Jurkat, Clone E6-1 (cell line): ENCODE measurements around the gene SRC.
"Not testable (repeated sequence)": the region's sequence is repeated elsewhere in the genome, so short reads cannot be mapped to it uniquely, and the experiment has no call there.

Experiments
- DNase-seq: peaks from one replicate; pipeline ENCODE4 v3.0.0-alpha.2; 2011; ENCODE audit warnings: low read depth, low spot score
- H3K4me3 ChIP-seq: 2 replicates; pipeline ENCODE4 v1.5.1; 2011; ENCODE audit warnings: mild to moderate bottlenecking, low read length, control low read depth, moderate library complexity

SRC gene

DNA sequence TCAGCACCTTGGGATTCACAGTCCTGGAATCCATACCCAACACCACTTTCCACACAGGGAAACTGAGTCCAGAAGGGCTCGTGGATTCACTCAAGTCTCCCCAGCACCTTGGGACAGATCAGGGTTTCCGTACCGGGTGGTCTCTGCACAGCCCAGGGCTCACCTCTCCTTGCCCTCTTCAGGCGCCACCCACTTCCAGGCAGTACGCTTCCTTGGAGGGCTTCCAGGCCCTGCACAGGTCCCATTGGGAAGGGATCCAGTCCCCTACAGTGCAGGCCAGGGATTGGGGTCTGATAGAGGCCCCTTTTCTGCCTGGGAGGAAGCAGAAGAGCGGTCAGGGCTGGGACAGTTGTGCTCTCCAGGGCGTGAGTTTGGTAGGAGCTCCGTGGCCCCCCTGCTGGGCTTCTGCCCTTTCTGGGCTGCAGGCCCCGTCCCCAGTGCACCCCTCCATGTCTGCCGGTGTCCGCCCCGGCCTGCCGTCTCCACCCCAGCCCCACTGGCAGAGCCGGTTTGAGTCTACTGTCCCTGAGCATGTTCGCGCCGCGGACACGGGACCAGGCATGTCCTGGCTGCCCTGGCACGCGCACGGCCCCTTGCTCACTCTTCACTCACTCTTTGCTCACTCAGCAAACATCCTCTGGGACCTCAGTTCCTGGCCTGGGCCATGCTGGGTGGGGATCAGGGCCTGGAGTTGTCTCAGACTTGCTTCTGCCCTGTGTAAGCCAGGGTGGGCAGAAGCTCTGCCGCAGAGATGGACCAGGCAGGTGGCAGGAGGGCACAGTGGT lies 12.6 kb downstream of the SRC start:
- no peak overlapping the region for H3K4me3 ChIP-seq
- no peak for DNase-seq

DNA sequence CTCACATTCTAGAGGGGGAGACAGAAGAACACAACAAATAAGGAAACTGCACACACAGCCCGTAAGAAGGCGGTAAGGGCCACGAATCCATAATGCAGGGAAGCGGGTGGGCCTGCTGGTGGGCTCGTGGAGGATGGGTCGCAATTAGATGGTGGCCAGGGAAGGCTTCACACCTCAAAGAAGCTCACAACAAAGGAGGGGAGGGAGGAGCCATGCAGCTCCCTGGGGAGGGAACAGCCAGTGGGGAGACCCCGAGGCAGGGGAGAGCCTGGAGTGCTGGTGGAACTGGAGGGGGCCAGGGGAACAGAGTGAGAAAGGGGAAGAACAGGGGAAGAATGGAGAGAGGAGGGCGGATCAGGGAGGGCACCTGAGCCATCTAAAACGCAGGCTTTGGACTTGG lies 13.4 kb downstream of the SRC start:
- no peak for DNase-seq

DNA sequence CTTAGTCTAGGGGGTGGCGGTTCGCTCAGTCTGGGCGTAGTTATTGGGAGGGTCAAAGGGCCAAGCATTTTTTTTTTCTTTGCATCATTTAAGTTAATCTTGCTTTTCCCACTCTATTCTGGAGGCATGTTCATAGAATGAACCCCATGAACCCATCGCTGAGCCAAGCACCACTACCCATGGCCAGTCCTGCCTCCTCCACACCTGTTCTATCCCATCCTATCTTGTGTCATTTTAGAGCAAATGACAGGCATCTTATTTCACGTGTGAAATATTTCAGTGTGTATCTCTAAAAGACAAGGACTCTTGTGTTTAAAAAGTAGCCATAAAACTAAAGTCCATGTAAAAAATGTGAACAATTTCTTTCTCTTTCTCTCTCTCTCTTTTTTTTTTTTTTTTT lies 13.9 kb downstream of the SRC start:
- no peak for DNase-seq
- H3K4me3 ChIP-seq, result no peak overlapping the region

More for the DNA sequence above, 13.4 kb downstream of the SRC start:
- no peak overlapping the region for H3K4me3 ChIP-seq

DNA sequence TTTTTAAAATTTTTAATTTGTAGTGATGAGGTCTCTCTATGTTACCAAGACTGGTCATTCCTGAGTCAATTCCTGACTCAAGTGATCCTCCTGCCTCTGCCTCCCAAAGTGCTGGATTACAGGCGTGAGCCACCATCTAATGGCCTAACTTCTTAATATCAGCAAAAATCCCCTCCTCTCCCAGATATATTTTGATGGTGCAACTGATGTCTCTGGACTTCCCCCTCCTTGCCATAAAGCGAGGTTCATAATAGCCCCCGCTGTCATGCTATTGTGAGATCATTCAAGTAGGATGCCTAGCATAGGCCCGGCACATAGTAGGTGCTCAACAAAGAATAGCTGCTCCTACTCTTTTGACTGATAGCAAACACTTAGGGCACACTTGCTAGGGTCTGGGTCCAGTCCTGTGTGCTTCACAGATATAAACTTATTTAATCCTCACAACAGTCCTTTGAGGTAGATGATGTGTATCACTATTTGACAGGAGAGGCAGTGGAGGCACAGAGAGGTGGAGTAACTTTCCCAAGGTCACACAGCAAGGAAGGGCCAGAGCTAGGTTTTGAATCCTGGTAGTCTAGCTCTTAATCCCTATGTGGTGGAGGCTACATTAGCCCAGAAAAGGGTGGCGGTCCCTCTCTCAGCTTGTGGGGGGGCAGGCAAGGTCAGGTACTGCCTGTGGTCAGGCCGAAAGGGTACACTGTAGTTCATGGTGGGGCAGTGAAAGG lies 14.6 kb downstream of the SRC start:
- DNase-seq, result no peak
- H3K4me3 ChIP-seq, result no peak overlapping the region

DNA sequence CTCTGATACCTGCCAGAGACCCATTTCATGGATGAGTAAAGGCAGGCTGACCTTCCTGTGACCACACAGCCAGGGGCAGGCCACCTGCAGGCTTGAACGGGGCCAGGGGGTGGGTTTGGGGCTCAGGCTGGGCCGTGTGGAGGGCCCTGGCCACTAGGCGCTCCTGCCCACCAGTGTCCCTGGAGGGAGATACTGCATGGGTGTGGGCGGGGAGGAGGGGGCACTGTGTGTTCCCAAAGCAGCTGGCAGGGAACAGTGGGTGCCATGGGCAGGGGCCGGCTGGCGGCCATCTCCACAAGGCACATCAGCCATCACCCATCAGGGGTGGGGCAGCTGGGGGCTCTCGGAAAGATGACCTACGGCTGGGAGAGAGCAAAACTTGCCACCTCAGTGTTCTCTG lies 15.4 kb downstream of the SRC start:
- no peak overlapping the region for H3K4me3 ChIP-seq
- DNase-seq, result no peak

DNA sequence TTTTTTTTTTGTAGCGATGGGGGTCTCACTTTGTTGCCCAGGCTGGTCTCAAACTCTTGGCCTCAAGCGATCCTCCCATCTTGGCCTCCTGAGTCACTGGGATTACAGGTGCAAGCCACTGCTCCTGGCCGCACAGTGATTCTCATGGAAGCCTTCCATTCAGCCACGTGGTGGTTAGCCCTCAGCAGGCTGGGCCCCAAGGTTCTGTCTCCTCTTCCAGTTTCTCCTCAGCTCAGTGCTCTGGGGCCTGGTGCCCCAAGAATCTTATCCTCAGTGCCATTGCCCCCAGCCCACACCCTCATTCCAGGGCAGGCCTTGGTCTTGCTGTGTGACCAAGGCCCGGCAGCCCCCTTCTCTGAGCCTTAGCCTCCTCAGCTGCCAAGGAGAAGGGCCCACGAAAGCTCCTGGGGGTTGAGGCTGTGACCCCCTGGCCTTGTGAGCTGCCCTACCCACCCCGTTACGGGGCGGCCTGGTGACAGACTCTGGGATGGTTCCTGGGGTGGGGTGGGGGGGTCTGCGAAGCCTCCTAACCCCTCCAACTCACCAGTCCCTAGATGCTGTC lies 16.4 kb downstream of the SRC start:
- DNase-seq, result no peak
- H3K4me3 ChIP-seq, result no peak overlapping the region

DNA sequence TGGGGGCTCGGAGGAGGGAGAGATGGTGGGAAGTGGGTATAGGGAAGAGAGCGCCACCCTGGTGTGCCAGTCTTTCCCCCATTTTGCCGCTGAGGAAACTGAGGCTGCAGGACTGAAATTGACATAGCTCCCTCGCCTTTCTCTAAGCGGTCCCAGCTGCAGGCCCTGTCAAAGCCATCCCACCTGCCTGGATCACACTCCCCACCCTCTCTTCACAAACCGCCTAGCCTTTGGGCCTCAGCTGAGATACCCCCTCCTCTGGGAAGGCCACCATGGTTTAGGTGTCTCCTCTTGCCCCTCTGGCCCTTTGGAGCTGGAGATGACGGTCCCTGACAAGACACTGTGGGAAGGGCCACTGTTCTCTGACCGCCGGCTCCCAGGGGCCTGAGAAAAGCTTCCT lies 16.9 kb downstream of the SRC start:
- no peak for DNase-seq
- no peak overlapping the region for H3K4me3 ChIP-seq

DNA sequence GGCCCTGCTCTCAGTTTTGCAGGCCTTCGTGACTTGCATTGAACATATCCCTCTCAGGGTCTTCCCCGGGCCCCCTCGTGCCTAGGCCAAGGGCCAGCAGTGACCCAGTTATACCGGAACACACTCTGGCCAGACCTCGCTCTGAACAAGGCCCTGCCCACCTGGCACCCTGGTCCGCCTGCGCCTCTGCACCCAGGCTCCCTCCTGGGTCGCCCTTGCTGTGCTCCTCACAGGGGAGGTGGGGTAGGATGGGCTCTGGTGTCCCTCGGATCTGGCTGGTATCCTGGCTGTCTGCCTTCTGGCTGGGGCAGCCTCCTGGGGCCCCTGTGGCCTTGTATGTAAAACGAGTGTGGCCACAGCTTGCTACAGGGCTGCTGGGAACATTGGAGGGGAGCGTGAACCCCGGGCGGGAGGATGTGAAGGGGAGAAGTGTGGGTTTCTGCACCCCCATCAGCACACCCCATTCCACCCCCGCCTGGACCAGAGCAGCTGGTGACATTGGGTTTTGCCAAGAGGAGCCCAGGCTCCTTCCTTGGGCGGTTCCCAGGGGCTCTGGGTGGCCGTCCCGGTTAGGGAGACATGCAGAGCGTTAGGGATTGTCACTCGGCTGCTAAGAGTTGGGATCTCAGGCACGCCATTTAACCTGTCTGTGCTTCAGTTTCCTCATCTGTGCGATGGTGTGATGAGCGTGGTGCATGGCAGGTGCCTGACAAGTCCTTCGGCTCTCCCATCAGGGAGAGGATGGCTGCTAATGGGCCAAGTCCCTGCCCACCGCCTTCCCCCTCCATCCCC lies 17.5 kb downstream of the SRC start:
- no peak overlapping the region for H3K4me3 ChIP-seq
- DNase-seq, result no peak

DNA sequence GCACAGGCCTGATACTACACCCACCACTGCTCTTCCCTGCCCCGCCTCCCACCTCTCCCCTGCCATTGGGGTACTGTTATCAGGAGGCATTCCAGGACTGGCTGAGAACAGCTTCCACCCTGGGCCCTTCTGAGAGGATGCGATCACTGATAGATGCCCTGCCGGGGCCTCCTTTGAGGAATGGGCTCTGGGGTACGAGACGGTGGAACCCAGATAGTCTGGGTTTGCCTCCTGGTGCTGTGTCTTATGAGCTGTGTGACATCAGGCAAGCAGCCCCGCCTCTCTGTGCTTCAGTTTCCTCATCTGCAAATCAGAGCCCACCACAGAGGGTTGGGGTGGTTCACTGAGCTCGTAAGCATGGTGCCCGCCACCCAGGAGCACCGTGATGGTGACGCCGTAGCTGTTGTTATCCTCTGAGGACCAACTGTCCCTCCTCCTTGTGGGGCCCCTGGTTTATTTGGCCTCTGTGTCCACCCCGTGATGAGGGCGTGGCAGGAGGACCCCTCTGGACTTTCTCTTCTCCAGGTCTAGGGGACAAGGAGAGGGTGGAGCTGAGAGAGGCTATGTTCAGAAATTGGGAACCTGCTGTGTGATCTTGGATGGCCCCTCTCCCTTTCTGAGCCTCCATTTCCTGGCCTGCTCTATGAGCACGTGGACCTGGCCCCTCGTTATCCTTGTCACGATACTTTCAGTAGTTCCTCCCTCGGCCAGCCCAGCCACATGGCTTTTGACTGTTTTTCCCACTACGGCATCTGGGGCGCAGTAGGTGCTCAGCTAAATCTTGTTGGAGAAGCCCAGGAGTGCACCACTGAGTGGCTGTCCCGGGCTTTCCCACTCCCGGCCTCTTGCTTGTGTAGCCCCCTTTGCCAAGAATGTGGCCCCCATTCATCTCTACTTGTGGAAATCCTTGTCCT lies 18.3 kb downstream of the SRC start:
- no peak for DNase-seq

DNA sequence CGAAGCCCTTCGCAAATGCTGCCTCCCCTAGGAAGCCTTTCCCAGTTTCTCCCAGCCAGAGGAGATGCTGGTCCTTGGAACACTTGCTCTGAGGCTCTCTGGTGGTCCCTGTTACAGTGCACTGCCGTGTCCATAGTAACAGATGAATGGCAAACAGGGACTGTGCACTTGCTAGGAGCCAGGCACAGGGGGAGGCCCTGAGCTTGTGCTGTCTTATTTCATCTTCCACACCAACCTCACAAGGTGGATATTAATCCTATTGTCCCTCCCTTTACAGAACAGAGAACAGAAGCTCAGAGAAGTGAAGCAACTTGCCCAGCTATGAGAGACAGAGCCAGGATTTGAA lies 19.0 kb downstream of the SRC start:
- no peak for DNase-seq
- H3K4me3 ChIP-seq, result no peak overlapping the region

More for the DNA sequence above, 18.3 kb downstream of the SRC start:
- no peak overlapping the region for H3K4me3 ChIP-seq

DNA sequence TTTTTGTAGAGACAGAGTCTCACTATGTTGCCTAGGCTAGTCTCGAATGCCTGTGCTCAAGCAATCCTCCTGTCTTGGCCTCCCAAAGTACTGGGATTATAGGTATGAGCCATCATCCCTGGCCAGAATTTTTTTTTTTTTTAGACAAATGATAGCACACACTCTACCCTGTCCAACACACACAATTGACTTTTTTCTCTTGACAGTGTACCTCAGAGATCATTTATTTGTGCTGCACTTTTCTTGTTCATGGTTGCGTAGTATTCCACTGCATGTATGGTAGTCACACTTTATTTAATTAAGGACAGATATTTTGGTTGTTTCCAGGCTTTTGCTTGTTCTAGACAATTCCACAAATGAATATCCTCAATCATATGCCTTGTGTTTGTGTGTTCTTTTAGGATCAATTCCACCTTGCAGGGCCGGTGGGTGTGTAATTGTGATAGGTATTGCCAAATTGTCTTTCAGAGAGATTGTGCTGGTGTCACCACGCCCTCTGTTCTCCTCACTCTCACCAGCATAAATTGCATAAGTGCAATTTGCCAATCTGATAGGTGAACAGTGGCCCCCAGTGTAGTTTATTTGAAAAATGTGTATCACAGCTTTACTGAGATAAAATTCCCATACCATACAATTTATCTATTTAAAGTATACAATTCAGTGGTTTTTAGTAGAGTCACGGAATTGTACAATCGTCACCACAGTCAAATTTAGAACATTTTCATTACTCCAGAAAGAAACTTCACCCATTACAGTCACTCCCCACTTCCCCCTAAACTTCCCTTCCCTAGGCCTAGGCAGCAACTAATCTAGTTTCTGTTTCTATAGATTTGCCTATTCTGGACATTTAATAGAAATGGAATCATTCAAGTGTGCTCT lies 20.1 kb downstream of the SRC start:
- no peak for DNase-seq
- no peak overlapping the region for H3K4me3 ChIP-seq

DNA sequence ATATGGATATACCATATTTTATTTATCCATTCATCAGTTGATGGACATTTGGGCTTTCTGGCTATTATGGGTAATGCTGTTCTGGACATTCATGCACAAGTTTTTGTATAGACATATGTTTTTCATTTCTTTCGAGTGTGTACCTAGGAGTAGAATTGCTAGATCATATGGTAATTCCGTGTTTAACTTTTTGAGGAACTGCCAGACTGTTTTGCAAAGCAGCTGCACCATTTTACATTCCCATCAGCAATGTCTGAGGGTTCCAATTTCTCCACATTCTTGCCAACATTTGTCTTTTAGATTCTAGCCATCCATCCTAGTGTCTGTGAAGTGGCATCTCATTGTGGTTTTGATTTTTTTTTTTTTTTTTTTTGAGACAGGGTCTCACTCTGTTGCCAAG lies 20.8 kb downstream of the SRC start:
- DNase-seq, result no peak
- no peak overlapping the region for H3K4me3 ChIP-seq

DNA sequence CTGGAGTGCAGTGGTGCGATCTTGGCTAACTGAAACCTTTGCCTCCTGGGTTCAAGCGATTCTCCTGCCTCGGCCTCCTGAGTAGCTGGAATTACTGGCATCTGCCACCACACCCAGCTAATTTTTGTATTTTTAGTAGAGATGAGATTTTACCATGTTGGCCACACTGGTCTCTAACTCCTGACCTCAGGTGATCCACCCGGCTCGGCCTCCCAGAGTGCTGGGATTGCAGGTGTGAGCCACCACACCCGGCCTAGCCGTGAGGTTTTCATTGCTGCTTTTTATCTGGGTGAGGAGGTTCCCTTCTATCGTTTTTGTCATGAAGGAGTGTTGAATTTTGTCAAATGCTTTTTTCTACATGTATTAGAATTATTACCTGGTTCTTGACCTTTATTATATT lies 23.9 kb downstream of the SRC start:
- DNase-seq, result no peak
- H3K4me3 ChIP-seq, result no peak overlapping the region

DNA sequence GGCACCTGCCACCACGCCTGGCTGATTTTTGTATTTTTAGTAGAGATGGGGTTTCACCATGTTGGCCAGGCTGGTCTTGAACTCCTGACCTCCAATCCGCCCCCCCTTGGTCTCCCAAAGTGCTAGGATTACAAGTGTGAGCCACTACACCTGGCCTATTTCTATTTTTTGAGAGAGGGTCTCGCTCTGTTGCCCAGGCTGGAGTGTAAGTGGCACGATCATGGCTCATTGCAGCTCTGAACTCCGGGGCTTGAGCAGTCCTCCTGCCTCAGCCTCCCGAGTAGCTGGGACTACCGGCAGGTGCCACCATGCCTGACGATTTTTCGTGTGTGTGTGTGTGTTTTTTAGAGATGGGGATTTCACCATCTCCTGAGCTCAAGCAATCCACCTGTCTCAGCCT lies 25.9 kb downstream of the SRC start:
- DNase-seq, H3K4me3 ChIP-seq: not testable (repeated sequence)

DNA sequence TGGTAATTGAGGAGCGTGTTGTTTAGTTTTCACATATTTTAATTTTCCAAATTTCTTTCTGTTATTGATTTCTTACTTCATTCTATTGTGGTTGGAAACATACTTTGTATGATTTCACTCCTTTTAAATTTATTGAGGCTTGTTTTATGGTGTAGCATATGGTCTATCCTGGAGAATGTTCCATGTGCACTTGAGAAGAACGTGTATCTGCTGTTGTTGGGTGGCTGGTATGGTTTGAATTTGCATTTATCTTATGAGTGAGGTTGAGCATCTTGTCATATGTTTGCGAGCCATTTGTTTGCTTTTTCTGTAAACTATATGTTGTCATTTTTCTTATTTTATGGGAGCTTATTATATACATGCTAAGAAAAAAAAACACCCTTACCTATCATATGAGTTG lies 26.5 kb downstream of the SRC start:
- no peak overlapping the region for H3K4me3 ChIP-seq
- DNase-seq, result no peak

DNA sequence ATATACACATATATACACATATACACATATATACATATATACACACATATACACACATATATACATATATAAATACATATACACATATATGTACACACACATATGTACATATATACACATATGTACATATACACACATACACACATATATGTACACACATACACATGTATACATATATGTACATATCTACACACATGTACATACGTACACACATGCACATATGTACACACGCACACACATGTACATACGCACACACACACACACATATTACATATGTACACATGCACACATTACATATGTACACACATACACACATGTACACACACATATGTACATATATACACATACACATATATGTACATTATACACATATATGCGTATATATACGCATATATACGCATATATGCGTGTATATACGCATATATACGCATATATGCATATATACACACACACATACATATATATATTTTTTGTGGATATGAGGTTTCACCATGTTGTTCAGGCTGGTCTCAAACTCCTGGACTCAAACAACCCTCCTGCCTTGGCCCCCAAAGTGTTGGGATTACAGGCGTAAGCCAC lies 27.2 kb downstream of the SRC start:
- no peak for DNase-seq
- no peak overlapping the region for H3K4me3 ChIP-seq

DNA sequence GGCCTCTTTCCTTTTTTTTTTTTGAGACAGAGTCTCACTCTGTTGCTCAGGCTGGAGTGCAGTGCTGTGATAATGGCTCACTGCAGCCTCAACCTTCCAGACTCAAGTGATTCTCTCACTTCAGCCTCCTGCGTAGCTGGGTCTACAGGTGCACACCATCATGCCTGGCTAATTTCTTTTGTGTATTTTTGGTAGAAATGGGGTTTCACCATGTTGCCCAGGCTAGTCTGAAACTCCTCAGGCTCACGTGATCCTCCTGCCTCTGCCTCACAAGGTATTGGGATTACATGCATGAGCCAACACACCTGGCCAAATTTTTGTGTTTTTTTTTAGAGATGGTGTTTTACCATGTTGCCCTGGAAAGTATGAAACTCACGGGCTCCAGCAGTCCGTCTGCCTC lies 29.3 kb downstream of the SRC start:
- H3K4me3 ChIP-seq, result no peak overlapping the region
- DNase-seq, result no peak

DNA sequence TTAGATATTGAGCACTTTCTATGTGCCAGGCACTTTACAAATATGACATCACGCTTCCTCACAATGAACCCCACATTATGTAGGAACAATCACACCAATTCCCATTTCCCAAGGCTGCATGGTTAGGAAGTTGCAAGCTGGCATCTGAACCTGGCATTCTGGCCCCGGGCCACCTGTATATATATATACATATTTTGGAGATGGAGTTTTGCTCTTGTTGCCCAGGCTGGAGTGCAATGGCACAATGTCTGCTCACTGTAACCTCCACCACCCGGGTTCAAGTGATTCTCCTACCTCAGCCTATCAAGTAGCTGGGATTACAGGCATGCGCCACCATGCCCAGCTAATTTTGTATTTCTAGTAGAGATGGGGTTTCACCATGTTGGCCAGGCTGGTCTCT lies 30.4 kb downstream of the SRC start:
- no peak for DNase-seq
- no peak overlapping the region for H3K4me3 ChIP-seq
